GM18951 (cell line): ENCODE data around the gene ATP6V1G2.

Source experiments
- POLR2A ChIP-seq: IDR thresholded peaks from 4 replicates; pipeline ENCODE4 v1.6.1; 2011; ENCODE audit warnings: mild to moderate bottlenecking; ENCODE audit not compliant: insufficient read length, insufficient read depth; ENCODE audit errors: extremely low read depth
- in situ Hi-C: fragments of 300-500 bp; cut with MboI; formaldehyde crosslinking; loops from one replicate; pipeline ENCODE4 v1.12.0; 2022; ENCODE audit warnings: low sequenced_read_pairs, mixed read lengths, inconsistent platforms; ENCODE audit not compliant: unreplicated experiment

ATP6V1G2 gene

GRCh38 chr6:31534521-31535040 lies 11.8 kb downstream of the ATP6V1G2 start:
- in situ Hi-C loops, result no loop called here
- TF ChIP-seq POLR2A, result peak; percentile 10

- TF ChIP-seq POLR2A, result no peak
- in situ Hi-C loops, result no loop called here
Measured at GRCh38 chr6:31534011-31534410, 12.4 kb downstream of the ATP6V1G2 start.

- in situ Hi-C loops, result no loop called here
- TF ChIP-seq POLR2A, result no peak
Measured at GRCh38 chr6:31533455-31533841, 13.0 kb downstream of the ATP6V1G2 start.

- in situ Hi-C loops, result no loop called here
Measured at GRCh38 chr6:31532644-31533454, 13.6 kb downstream of the ATP6V1G2 start.

GRCh38 chr6:31531771-31532643 lies 14.4 kb downstream of the ATP6V1G2 start:
- no peak for TF ChIP-seq POLR2A
- in situ Hi-C loops, result no loop called here

More at GRCh38 chr6:31532644-31533454, 13.6 kb downstream of the ATP6V1G2 start:
- TF ChIP-seq POLR2A, result no peak

- TF ChIP-seq POLR2A, result no peak
- in situ Hi-C loops, result no loop called here
Measured at GRCh38 chr6:31531162-31531561, 15.2 kb downstream of the ATP6V1G2 start.

- in situ Hi-C loops, result no loop called here
- no peak for TF ChIP-seq POLR2A
Measured at GRCh38 chr6:31530659-31531058, 15.7 kb downstream of the ATP6V1G2 start.

GRCh38 chr6:31529329-31530150 lies 16.9 kb downstream of the ATP6V1G2 start:
- no peak for TF ChIP-seq POLR2A
- in situ Hi-C loops, result no loop called here

GRCh38 chr6:31528821-31529328 lies 17.5 kb downstream of the ATP6V1G2 start, which contains the start of gene MCCD1:
TSS of gene MCCD1 (plus strand) at chr6:31528962. CDS start at chr6:31529015, 53 bp downstream.
- in situ Hi-C loops, result no loop called here
- peak; percentile 19 for TF ChIP-seq POLR2A

- no peak for TF ChIP-seq POLR2A
- in situ Hi-C loops, result no loop called here
Measured at GRCh38 chr6:31528307-31528777, 18.1 kb downstream of the ATP6V1G2 start.

GRCh38 chr6:31525932-31526591 lies 20.3 kb downstream of the ATP6V1G2 start:
- in situ Hi-C loops, result no loop called here
- TF ChIP-seq POLR2A, result no peak

GRCh38 chr6:31525553-31525931 lies 20.9 kb downstream of the ATP6V1G2 start:
- TF ChIP-seq POLR2A, result no peak
- in situ Hi-C loops, result no loop called here
